Measurements from ENCODE around the gene HELZ2.

DNA sequence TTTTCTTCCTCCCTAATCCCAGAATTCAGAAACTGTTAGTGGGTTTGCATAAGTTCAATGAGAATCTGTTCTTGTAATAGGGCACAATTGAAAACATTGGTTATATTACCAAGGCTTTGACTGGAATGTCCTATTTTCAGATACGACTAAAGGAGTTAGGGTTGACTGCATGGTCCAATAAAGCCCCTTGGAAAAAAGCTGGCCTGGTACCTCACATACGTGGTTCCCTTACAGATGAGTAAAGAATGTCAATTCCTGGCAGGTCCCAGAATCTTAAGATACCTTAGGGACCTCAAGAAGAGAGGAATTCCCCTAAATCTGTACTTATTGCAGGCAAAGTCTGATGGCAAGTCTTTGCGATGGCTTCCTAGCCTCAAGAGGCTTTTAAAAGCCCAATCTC is 48.9 kb downstream of the HELZ2 start:
- TF ChIP-seq, protein P1, sequence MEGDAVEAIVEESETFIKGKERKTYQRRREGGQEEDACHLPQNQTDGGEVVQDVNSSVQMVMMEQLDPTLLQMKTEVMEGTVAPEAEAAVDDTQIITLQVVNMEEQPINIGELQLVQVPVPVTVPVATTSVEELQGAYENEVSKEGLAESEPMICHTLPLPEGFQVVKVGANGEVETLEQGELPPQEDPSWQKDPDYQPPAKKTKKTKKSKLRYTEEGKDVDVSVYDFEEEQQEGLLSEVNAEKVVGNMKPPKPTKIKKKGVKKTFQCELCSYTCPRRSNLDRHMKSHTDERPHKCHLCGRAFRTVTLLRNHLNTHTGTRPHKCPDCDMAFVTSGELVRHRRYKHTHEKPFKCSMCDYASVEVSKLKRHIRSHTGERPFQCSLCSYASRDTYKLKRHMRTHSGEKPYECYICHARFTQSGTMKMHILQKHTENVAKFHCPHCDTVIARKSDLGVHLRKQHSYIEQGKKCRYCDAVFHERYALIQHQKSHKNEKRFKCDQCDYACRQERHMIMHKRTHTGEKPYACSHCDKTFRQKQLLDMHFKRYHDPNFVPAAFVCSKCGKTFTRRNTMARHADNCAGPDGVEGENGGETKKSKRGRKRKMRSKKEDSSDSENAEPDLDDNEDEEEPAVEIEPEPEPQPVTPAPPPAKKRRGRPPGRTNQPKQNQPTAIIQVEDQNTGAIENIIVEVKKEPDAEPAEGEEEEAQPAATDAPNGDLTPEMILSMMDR (IDR thresholded peaks at IDR 0.05), result no peak
- TF ChIP-seq ZFX (IDR thresholded peaks at IDR 0.05; ENCODE audit: borderline replicate concordance), result no peak
